Neural crest cell (in vitro differentiated cells): ENCODE measurements around the gene ITGB3. TPM values are rescaled to one million over a fixed set of nuclear protein-coding genes. Genes with fewer than 3 reads are reported as not detected.

ENCODE experiments used
- DNase-seq: peaks from one replicate; pipeline ENCODE4 v3.0.0; 2021; ENCODE audit warnings: low read depth, mixed read lengths, low spot score
- H3K27ac Mint-ChIP-seq: one replicate; pipeline ENCODE4 v1.8.0; 2021; ENCODE audit warnings: mild to moderate bottlenecking, mixed read lengths; ENCODE audit not compliant: unreplicated experiment
- H3K27me3 Mint-ChIP-seq: 2 replicates; pipeline ENCODE4 v1.8.0; 2021; ENCODE audit warnings: low read depth, mild to moderate bottlenecking, mixed read lengths
- H3K36me3 Mint-ChIP-seq: 2 replicates; pipeline ENCODE4 v1.8.0; 2021; ENCODE audit warnings: low read depth, mild to moderate bottlenecking, mixed read lengths
- H3K4me1 Mint-ChIP-seq: 2 replicates; pipeline ENCODE4 v1.8.0; 2021; ENCODE audit warnings: mixed read lengths
- H3K4me3 Mint-ChIP-seq: one replicate; pipeline ENCODE4 v1.8.0; 2021; ENCODE audit warnings: mild to moderate bottlenecking, mixed read lengths
- H3K9me3 Mint-ChIP-seq: 2 replicates; pipeline ENCODE4 v1.8.0; 2021; ENCODE audit warnings: mixed read lengths
- total RNA-seq: library from RNA; stranded (reverse); gene quantifications from 2 replicates; pipeline ENCODE4 v1.2.1, GENCODE V29; 2021
- TF ChIP-seq, protein P1 (sequence below): fragments of 200-600 bp; sonication (generic); conservative IDR thresholded peaks from 2 replicates; pipeline ENCODE4 v1.5.0; 2021; ENCODE audit warnings: antibody characterized with exemption, mild to moderate bottlenecking

ITGB3 gene
- total RNA-seq, 1 donor from 2014 or later: 0.09 TPM

DNA sequence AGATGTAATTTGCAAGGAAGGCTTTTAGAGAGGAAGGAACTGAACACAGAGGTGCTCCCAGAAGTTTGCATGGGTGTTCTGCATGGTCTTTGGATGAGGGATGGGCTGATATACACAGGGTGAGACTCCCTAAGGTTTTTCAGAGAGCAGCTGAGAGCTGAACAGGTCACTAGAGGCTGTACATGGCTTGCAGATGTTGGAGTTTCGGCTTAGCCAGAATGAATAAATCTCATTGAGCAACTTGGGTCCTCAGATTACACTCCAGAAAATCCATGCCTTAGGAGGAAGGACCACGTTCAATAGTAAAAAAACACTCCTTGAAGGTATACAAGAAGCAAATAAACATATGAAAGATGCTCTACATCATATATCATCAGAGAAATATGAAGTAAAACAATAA lies 7.5 kb upstream of the ITGB3 start:
- Mint-ChIP-seq H3K36me3 (no peaks in the 10 kb centered on the region), H3K4me3 (no peak overlapping the region), H3K27ac (no peak overlapping the region), H3K9me3 (no peaks in the 10 kb centered on the region), H3K27me3 (peaks cover 26% of the 10 kb centered on the region), H3K4me1 (peaks cover 2% of the 10 kb centered on the region)
- TF ChIP-seq, protein P1, sequence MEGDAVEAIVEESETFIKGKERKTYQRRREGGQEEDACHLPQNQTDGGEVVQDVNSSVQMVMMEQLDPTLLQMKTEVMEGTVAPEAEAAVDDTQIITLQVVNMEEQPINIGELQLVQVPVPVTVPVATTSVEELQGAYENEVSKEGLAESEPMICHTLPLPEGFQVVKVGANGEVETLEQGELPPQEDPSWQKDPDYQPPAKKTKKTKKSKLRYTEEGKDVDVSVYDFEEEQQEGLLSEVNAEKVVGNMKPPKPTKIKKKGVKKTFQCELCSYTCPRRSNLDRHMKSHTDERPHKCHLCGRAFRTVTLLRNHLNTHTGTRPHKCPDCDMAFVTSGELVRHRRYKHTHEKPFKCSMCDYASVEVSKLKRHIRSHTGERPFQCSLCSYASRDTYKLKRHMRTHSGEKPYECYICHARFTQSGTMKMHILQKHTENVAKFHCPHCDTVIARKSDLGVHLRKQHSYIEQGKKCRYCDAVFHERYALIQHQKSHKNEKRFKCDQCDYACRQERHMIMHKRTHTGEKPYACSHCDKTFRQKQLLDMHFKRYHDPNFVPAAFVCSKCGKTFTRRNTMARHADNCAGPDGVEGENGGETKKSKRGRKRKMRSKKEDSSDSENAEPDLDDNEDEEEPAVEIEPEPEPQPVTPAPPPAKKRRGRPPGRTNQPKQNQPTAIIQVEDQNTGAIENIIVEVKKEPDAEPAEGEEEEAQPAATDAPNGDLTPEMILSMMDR: no peak
- no peak for DNase-seq

DNA sequence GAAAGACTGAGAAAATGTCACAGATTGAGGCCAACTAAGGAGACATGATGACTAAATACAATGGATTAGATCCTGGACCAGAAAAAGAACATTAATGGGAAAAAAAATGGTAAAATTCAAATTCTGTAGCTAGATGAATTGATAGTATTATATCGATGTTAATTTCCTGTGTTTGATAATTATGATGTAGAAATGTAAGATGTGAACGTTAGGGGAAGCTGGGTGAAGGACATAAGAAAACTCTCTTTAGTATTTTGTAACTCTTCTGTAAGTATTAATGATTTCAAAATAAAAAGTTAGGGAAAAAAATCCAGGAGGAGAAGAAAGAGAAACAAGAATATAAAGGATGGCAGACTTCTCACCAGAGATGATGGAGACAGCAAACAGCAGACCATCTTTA lies 2.8 kb upstream of the ITGB3 start:
- Mint-ChIP-seq H3K4me1 (peaks cover 25% of the 10 kb centered on the region), H3K27me3 (peaks cover 51% of the 10 kb centered on the region), H3K9me3 (no peaks in the 10 kb centered on the region), H3K4me3 (no peak overlapping the region), H3K36me3 (no peaks in the 10 kb centered on the region), H3K27ac (no peak overlapping the region)
- TF ChIP-seq, protein P1: no peak
- no peak for DNase-seq

DNA sequence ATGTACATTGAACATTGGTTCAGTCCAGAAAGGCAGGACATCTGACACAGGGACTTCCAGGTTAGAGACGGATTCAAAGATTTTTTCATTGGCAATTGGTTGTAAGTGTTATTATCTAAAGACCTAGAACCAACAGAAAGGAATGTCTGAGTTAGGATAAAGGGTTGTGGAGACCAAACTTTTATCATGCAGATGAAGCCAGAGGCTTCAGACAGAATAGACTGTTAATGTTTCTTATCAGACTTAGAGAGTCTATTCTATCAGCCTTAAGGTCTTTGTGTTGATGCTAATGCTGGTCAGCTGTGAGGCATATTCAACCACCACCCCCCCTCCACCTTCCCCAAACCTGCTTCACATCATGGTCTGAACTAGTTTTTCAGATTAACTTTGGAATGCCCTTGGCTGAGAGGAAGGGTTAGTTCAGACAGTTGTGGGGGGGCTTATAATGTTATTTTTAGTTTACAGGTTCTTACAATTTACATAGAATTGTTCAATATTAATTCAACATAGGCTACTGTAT lies 2.1 kb upstream of the ITGB3 start:
- peaks cover 25% of the 10 kb centered on the region for H3K4me1 Mint-ChIP-seq
- H3K27ac Mint-ChIP-seq: no peak overlapping the region
- peaks cover 51% of the 10 kb centered on the region for H3K27me3 Mint-ChIP-seq
- no peaks in the 10 kb centered on the region for H3K36me3 Mint-ChIP-seq
- DNase-seq: no peak
- H3K4me3 Mint-ChIP-seq: peak overlapping the region; percentile 29
- H3K9me3 Mint-ChIP-seq: no peaks in the 10 kb centered on the region
- TF ChIP-seq, protein P1: no peak

DNA sequence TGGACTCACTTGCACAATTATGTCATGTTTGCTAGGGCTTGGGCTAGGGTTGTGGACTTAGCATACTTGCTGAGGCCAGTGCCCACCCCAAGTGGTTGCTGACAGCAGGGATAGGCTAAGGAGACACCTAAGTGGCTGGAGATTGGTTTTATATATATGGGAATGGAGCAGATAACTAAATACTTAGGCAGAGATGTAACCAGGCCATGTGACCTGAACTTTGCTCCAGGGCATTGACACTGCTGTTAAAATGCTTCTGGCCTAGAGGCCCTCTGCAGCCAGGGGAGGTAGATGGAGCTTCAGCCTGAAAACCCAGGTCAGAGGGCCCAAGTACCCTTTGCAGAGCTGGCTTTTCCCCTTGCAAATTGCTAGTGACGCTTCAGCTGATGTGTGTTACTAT lies 1.4 kb upstream of the ITGB3 start:
- Mint-ChIP-seq H3K36me3 (no peaks in the 10 kb centered on the region), H3K9me3 (no peaks in the 10 kb centered on the region), H3K4me3 (peak overlapping the region; percentile 60), H3K27ac (no peak overlapping the region), H3K4me1 (peaks cover 25% of the 10 kb centered on the region), H3K27me3 (peaks cover 55% of the 10 kb centered on the region)
- TF ChIP-seq, protein P1: no peak
- DNase-seq: no peak

DNA sequence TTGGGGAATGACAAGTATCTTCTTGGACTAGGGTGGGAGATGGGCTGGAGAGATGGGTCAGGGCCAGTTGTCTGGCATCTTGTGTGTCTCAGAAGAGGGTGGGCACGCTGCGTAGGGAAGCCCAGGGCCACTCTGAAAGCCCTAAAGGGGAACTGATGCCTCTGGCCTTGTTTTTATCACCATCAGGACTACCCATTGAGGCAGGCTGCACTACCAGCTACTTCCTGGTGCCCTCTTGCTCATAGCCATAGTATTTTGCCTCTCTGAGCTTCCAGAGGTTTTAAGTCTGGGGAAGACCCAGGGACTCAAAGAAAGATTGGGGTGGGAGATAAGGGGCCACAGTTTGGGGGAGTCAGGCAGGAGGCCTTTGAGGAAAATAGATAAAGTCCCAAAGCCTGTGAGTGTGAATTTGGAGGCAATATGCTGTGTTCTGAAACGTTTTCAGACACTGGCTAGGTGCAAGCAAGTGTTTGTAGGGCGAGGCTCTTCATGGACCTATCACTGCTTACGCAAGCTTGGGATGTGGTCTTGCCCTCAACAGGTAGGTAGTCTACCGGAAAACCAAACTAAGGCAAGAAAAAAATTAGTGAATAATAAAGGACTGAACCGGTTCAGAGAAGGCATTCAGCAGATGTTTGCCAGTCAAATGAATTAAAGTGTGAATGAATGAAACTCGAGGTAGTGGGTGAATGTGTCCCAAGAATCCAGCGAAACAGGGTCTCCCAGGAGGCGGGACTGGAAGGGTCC lies 688 bp upstream of the ITGB3 start:
- Mint-ChIP-seq H3K4me1 (peaks cover 25% of the 10 kb centered on the region), H3K9me3 (no peaks in the 10 kb centered on the region), H3K27me3 (peaks cover 62% of the 10 kb centered on the region), H3K27ac (no peak overlapping the region), H3K4me3 (peak overlapping the region; percentile 80), H3K36me3 (no peaks in the 10 kb centered on the region)
- TF ChIP-seq, protein P1: no peak
- no peak for DNase-seq
